NCI-H2196 (cell line): ENCODE results near the gene DEFB108B.
"Not testable (repeated sequence)": the region's sequence is repeated elsewhere in the genome, so short reads cannot be mapped to it uniquely, and the experiment has no call there.

ENCODE experiments used
- DNase-seq: peaks from one replicate; lab custom pipeline; 2025; ENCODE audit not compliant: unreplicated experiment; lab: John Stamatoyannopoulos, UW

Gene DEFB108B

GRCh38 chr11:71813481-71814355, 19.3 kb upstream of the DEFB108B start:
- peak; percentile 64 for DNase-seq

DNA sequence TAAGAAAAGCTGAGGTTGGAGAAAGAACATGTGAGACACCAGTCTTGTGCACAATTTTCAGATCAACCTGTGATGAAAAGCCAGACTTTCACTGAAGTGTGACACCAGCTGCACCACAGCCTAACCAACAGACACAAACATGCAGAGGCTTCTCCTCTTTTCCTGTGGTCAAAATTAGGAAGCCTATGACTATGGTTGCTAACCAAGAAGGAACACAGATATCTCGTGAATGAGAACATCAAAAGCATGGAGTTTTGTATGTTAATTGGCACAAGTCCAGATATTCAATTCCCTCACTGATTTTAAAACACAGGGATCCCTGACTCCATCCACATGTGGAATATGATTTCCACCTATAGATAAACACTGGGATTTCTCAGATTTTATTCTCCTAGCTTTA, 11.5 kb upstream of the DEFB108B start:
- DNase-seq = not testable (repeated sequence)

DNA sequence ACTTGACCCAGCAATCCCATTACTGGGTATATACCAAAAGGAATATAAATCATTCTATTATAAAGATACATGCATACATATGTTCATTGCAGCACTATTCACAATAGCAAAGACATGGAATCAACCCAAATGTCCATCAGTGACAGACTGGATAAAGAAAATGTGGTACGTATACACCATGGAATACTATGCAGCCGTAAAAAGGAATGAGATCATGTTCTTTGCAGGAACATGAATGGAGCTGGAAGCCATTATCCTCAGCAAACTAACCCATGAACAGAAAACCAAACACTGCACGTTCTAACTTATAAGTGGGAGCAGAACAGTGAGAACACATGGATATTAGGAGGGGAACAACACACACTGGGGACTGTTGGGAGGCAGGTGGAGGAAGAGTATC, 3.8 kb upstream of the DEFB108B start:
- not testable (repeated sequence) for DNase-seq

- DNase-seq = not testable (repeated sequence)
These were observed 3.3 kb upstream of the DEFB108B start for GRCh38 chr11:71829686-71830085.

GRCh38 chr11:71842720-71843119, 9.7 kb downstream of the DEFB108B start:
- DNase-seq = not testable (repeated sequence)

- DNase-seq = not testable (repeated sequence)
These were observed 10.4 kb downstream of the DEFB108B start for GRCh38 chr11:71843355-71843754.

- DNase-seq = no peak
These were observed 10.9 kb downstream of the DEFB108B start for GRCh38 chr11:71843858-71844257.

DNA sequence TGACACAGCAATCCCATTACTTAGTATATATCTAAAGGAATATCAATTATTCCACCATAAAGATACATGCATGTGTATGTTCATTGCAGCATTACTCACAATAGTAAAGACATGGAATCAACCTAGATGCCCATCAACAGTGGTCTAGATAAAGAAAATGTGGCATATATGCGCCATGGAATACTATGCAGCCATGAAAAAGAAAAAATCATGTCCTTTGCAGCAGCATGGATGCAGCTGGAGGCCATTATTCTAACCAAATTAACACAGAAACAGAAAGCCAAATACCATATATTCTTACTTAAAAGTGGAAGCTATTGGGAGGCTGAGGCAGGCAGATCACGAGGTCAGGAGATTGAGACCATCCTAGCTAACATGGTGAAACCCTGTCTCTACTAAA, 20.9 kb downstream of the DEFB108B start:
- DNase-seq = not testable (repeated sequence)

GRCh38 chr11:71855880-71856279, 22.9 kb downstream of the DEFB108B start:
- DNase-seq = not testable (repeated sequence)

- not testable (repeated sequence) for DNase-seq
These were observed 27.8 kb downstream of the DEFB108B start for GRCh38 chr11:71860835-71861234.

GRCh38 chr11:71863978-71864627, 31.1 kb downstream of the DEFB108B start:
- DNase-seq = peak; percentile 28

DNA sequence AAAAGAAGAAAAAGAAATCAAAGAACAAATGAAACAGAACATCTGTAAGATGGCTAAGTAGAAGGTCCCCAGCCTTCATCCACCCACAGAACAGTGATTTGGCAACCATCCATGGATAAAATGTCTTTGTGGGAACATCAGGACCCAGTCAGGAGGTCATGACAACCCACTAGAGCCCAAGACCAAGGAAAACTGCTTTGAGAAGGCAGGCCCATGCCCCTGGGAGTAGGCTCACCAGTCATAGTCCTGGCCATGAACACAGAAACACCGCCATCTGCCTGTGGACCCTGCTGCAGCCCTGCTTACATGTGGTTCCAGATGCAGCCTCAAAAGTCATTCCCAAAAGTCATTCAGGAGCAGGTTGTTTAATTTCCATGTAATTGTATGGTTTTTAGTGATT, 34.2 kb downstream of the DEFB108B start:
- DNase-seq = not testable (repeated sequence)

DNA sequence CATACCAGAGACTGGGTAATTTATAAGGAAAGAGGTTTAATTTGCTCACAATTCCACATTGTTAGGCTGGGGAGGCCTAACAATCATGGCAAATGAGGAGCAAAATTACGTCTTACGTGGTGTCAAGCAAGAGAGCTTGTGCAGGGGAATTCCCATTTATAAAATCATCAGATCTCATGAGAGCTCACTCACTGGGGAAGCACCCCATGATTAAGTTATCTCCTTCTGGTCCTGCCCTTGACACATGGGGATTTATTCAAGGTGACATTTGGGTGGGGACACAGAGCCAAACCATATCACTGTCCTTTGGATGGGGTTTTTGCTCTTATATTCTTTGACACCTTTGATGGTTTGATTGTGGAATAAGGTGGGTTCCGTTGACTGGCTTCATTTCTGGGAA, 36.9 kb downstream of the DEFB108B start:
- not testable (repeated sequence) for DNase-seq

DNA sequence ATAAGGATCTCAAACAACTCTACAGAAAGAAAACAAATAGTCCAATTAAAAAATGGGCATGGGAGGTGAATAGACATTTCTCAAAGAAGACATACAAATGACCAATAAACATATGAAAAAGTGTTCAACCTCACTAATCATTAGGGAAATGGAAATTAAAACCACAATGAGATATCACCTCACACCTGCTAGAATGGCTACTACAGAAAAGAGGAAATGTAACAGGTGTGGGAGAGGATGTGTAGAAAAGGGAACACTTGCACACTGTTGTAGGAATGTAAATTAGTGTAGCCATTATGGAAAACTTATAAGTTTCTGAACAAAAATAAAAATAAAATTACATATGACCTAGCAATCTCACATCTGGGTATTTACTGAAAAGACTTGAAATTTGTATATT, 37.7 kb downstream of the DEFB108B start:
- DNase-seq = not testable (repeated sequence)

- DNase-seq = not testable (repeated sequence)
These were observed 43.3 kb downstream of the DEFB108B start for GRCh38 chr11:71876262-71876661.

DNA sequence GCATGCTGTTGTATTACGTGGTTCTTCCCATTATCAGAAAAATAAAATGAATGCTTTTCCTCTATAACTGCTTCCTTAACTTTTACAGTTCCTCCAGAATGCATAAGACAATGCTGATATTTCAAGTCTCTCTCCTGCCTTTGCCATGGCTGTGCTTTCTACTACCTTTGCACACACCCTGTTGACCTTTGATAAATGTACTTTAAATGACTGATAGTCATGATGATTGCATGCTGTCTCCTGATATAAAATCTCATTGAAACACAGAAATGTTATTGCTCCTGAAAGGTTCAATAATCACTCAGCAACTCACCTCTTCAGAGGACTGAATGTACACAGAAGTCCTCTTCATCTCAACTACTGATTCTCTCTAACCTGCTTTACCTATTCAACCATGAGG, 45.1 kb downstream of the DEFB108B start, which contains the start of gene DEFB131B:
Gene DEFB131B (plus strand): TSS at position 395 of the 400 bp plus-strand sequence. CDS start 0 bp downstream, at position 395.
- DNase-seq = not testable (repeated sequence)

DNA sequence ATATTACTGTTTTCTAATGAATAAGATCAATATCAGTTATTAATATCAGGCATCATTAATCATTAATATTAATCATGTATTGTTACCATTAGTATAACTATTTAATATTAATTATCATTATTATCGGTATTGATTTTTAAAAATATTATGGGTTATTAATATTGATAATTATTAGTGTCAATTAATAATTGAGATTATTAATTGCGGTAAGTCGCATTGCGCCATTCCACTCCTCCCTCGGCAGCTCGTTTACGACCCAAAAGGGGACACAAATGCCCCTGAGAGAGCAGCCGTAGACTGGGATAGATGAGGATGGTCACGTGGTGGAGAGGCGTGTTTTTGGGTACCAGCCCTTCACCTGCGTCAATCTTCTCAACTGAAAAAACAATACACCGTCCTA, 52.8 kb downstream of the DEFB108B start:
- DNase-seq = not testable (repeated sequence)
